ENCODE measurements around the gene PFDN4. TPM values are rescaled to one million over a fixed set of nuclear protein-coding genes. Genes with fewer than 3 reads are reported as not detected.

PFDN4 gene
- total RNA-seq, 1 donor from 2014 or later, result 23.4 TPM

GRCh38 chr20:54161008-54161820, 46.7 kb upstream of the PFDN4 start:
- no peak for TF ChIP-seq CTCF (IDR thresholded peaks at IDR 0.05; ENCODE audit: borderline replicate concordance)
- intact Hi-C loops (cut with micrococcal nuclease), result no loop called here
- Histone ChIP-seq H3K4me1 (no peaks in the 10 kb centered on the region), H3K36me3 (no peaks in the 10 kb centered on the region), H3K27ac (replicated peaks) (no peak overlapping the region), H3K9me3 (replicated peaks) (no peaks in the 10 kb centered on the region), H3K27me3 (ENCODE audit: low read depth) (peaks cover 79% of the 10 kb centered on the region), H3K4me3 (no peak overlapping the region)
- DNase-seq, result no peak

- Histone ChIP-seq H3K4me3 (no peak overlapping the region), H3K27me3 (ENCODE audit: low read depth) (peaks cover 79% of the 10 kb centered on the region), H3K36me3 (no peaks in the 10 kb centered on the region), H3K9me3 (replicated peaks) (no peaks in the 10 kb centered on the region), H3K27ac (replicated peaks) (no peak overlapping the region), H3K4me1 (no peaks in the 10 kb centered on the region)
- intact Hi-C loops (cut with micrococcal nuclease), result no loop called here
- no peak for TF ChIP-seq CTCF (IDR thresholded peaks at IDR 0.05; ENCODE audit: borderline replicate concordance)
- no peak for DNase-seq
Observed at GRCh38 chr20:54161821-54162149, 46.1 kb upstream of the PFDN4 start.

DNA sequence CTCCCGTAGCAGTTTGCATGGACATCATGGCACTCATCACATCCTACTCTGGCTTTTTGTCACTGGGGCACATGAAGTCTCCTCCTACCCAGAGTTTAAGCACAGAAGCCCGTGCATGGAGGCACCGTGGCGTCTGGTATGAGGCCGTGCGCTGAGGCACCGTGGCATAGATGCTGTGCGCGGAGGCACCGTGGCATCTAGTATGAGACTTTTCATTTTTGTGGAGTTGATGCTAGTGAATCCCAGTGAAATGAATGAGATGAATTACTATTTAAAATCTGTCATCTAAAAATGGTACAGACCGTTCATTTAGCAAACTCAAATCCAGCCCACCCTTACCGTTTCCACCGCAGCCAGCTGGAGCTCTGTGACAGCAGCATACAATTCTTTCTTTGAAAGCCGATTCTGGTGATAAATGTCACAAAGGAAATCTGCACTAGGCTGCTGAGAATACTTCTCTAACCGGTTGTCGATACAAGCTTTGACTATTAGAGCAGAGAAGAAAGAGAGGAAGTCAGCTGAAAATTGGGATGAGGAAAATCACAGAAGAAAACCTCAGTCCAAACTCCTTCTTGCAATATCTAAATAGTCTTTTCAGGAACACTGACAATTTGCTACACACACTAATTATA, 45.4 kb upstream of the PFDN4 start:
- Histone ChIP-seq H3K4me1 (no peaks in the 10 kb centered on the region), H3K36me3 (no peaks in the 10 kb centered on the region), H3K27ac (replicated peaks) (no peak overlapping the region), H3K9me3 (replicated peaks) (no peaks in the 10 kb centered on the region), H3K4me3 (no peak overlapping the region), H3K27me3 (ENCODE audit: low read depth) (peaks cover 79% of the 10 kb centered on the region)
- intact Hi-C loops (cut with micrococcal nuclease), result no loop called here
- no peak for TF ChIP-seq CTCF (IDR thresholded peaks at IDR 0.05; ENCODE audit: borderline replicate concordance)
- no peak for DNase-seq

DNA sequence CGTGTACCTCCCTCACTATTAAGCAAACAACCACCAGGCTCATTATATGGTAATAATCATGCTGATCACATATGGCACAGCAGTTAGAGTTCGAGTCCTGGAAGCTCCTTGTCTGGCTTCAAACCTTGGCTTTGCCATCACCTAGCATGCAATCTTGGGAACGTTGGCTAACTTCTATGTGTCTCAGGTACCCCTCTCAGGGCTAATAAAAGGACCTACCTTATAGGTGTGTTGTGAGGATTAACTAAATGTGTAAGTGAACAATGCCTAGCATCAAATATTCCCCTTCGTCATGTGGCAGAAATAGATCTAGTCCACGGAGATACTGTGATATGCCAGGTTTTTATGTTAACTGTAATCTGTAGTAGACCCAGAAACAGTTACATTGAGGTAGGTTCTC, 44.5 kb upstream of the PFDN4 start:
- DNase-seq, result no peak
- Histone ChIP-seq H3K36me3 (no peaks in the 10 kb centered on the region), H3K9me3 (replicated peaks) (no peaks in the 10 kb centered on the region), H3K27me3 (ENCODE audit: low read depth) (peaks cover 82% of the 10 kb centered on the region), H3K4me3 (no peak overlapping the region), H3K4me1 (no peaks in the 10 kb centered on the region), H3K27ac (replicated peaks) (no peak overlapping the region)
- TF ChIP-seq CTCF (IDR thresholded peaks at IDR 0.05; ENCODE audit: borderline replicate concordance), result no peak
- intact Hi-C loops (cut with micrococcal nuclease), result no loop called here

- Histone ChIP-seq H3K27ac (replicated peaks) (no peak overlapping the region), H3K9me3 (replicated peaks) (no peaks in the 10 kb centered on the region), H3K36me3 (no peaks in the 10 kb centered on the region), H3K27me3 (ENCODE audit: low read depth) (peaks cover 90% of the 10 kb centered on the region), H3K4me3 (no peak overlapping the region), H3K4me1 (no peaks in the 10 kb centered on the region)
- no peak for TF ChIP-seq CTCF (IDR thresholded peaks at IDR 0.05; ENCODE audit: borderline replicate concordance)
- intact Hi-C loops (cut with micrococcal nuclease), result no loop called here
- DNase-seq, result no peak
Observed at GRCh38 chr20:54165014-54165413, 42.9 kb upstream of the PFDN4 start.
